K562 (cell line): ENCODE results near the gene SH3GLB2. TPM values are rescaled to one million over a fixed set of nuclear protein-coding genes. Genes with fewer than 3 reads are reported as not detected.

Experiments
- ATAC-seq: fragments of 200-7000 bp; cut with Tn5 transposase; 3 replicates; pipeline ENCODE4 v1.9.1; 2020; ENCODE audit warnings: moderate library complexity
- BruUV-seq: library from RNA; stranded (reverse); fragments of 400-500 nt; replicated peaks from 2 replicates; lab custom pipeline; 2021; lab: Mats Ljungman, UMichigan
- CTCF ChIA-PET: fragments of 300-600 bp; formaldehyde crosslinking; extraction: SDS; loops from one replicate; lab custom pipeline; 2021; ENCODE audit warnings: low intra/inter-chr PET ratio; lab: Yijun Ruan, JAX
- POLR2A ChIA-PET: fragments of 300-600, 350-650 bp; sonication (Branson Sonifier 250); formaldehyde crosslinking; extraction: SDS; loops from one replicate; lab custom pipeline; 2021; ENCODE audit warnings: antibody characterized with exemption, inconsistent platforms; lab: Yijun Ruan, JAX
- DNase-seq, 4 experiments: peaks; one replicate each; pipeline versions ENCODE4 v3.0.0 to v3.0.0-alpha.2; 2011 to 2018; ENCODE audit warnings: low spot score in 3 of 4, mixed read lengths in 3 of 4; ENCODE audit errors: extremely low read depth in 1 of 4
- FAIRE-seq: peaks from 2 replicates; lab custom pipeline; 2011; peaks lifted over from hg19 to GRCh38; lab: Jason Lieb, UNC
- H2AFZ ChIP-seq: 2 replicates; pipeline ENCODE4 v1.6.0; 2011; ENCODE audit warnings: low read depth, low read length, control low read depth, inconsistent platforms
- H3K27ac ChIP-seq: fragments of 200-600 bp; 3 replicates; pipeline ENCODE4 v1.8.0; 2011; ENCODE audit warnings: low read depth, mild to moderate bottlenecking, control low read depth, inconsistent platforms, low read length, moderate library complexity, mixed read lengths; ENCODE audit errors: extremely low read depth
- H3K27me3 ChIP-seq, 2 experiments: fragments of 300-600 bp in 1 of 2; 2 replicates in 1 of 2; 3 replicates in 1 of 2; pipeline versions ENCODE4 v1.6.0 to v1.8.0; 2011; ENCODE audit warnings: inconsistent platforms in 2 of 2, low read length in 2 of 2, mild to moderate bottlenecking in 1 of 2, mixed read lengths in 1 of 2, moderate library complexity in 1 of 2; ENCODE audit not compliant: control insufficient read depth in 2 of 2, insufficient read depth in 2 of 2
- H3K36me3 ChIP-seq: fragments of 300-600 bp; 3 replicates; pipeline ENCODE4 v1.8.0; 2011; ENCODE audit warnings: mild to moderate bottlenecking, low read length, inconsistent platforms; ENCODE audit not compliant: control insufficient read depth, insufficient read depth
- H3K4me1 ChIP-seq, 2 experiments: fragments of 200-600 bp in 1 of 2; replicated peaks in 1 of 2; 2 replicates in 1 of 2; 3 replicates in 1 of 2; pipeline versions ENCODE4 v1.5.1 to v1.8.0; 2011; ENCODE audit warnings: inconsistent platforms in 2 of 2, low read length in 2 of 2, mild to moderate bottlenecking in 1 of 2, mixed read lengths in 1 of 2, moderate library complexity in 1 of 2; ENCODE audit not compliant: control insufficient read depth in 2 of 2, insufficient read depth in 2 of 2
- H3K4me2 ChIP-seq: 2 replicates; pipeline ENCODE4 v1.6.1; 2011; ENCODE audit warnings: low read length, control low read depth, inconsistent platforms, mixed read lengths; ENCODE audit not compliant: insufficient read depth
- H3K4me3 ChIP-seq: fragments of 200-600 bp; sonication (generic), shearing (Covaris generic); 2 replicates; pipeline ENCODE4 v1.5.1; 2016; ENCODE audit warnings: control low read depth, inconsistent platforms
- H3K79me2 ChIP-seq: fragments of 200-600 bp; 3 replicates; pipeline ENCODE4 v1.8.0; 2011; ENCODE audit warnings: low read length, inconsistent platforms; ENCODE audit not compliant: control insufficient read depth, insufficient read depth
- H3K9ac ChIP-seq, 2 experiments: 2 replicates each; pipeline versions ENCODE4 v1.6.0 to v1.6.1; 2011; ENCODE audit warnings: low read depth in 2 of 2, low read length in 2 of 2, control low read depth in 1 of 2, inconsistent platforms in 1 of 2, mild to moderate bottlenecking in 1 of 2, mixed read lengths in 1 of 2; ENCODE audit not compliant: insufficient read depth in 1 of 2
- H3K9me1 ChIP-seq: one replicate; pipeline ENCODE4 v1.6.0; 2011; ENCODE audit warnings: inconsistent platforms, mild to moderate bottlenecking, low read length, moderate library complexity; ENCODE audit not compliant: control insufficient read depth, insufficient read depth
- H3K9me3 ChIP-seq: replicated peaks from 2 replicates; pipeline ENCODE4 v1.5.1; 2011; ENCODE audit warnings: low read depth, low read length, inconsistent platforms; ENCODE audit not compliant: control insufficient read depth, insufficient read depth
- H4K20me1 ChIP-seq: replicated peaks from 2 replicates; pipeline ENCODE4 v1.6.1; 2011; ENCODE audit warnings: low read length, inconsistent platforms, mixed read lengths; ENCODE audit not compliant: control insufficient read depth, insufficient read depth
- BRD9 ChIP-seq: fragments of 450-650 bp; IDR thresholded peaks from 2 replicates; pipeline ENCODE4 v1.6.1; 2018; ENCODE audit warnings: low read depth; ENCODE audit not compliant: partially characterized antibody
- FOXK1 ChIP-seq: sonication (generic); formaldehyde crosslinking; IDR thresholded peaks from 2 replicates; pipeline ENCODE4 v1.8.0; 2022; ENCODE audit warnings: missing genetic modification reagents, mild to moderate bottlenecking, borderline replicate concordance
- KAT7 ChIP-seq: sonication (generic); formaldehyde crosslinking; IDR thresholded peaks from 2 replicates; pipeline ENCODE4 v1.8.0; 2022; ENCODE audit warnings: missing genetic modification reagents, mild to moderate bottlenecking, borderline replicate concordance
- MIER1 ChIP-seq: fragments of 450-650 bp; IDR thresholded peaks from 2 replicates; pipeline ENCODE4 v1.6.1; 2016; ENCODE audit warnings: antibody characterized with exemption, mild to moderate bottlenecking, low read depth
- POLR2G ChIP-seq: fragments of 200-400 bp; formaldehyde crosslinking; IDR thresholded peaks from 2 replicates; pipeline ENCODE4 v1.6.1; 2017; ENCODE audit warnings: low read depth, mild to moderate bottlenecking, antibody characterized with exemption, low read length, moderate library complexity
- RBFOX2 ChIP-seq: fragments of 200-400 bp; formaldehyde crosslinking; IDR thresholded peaks from 2 replicates; pipeline ENCODE4 v1.6.1; 2017; ENCODE audit warnings: low read depth, mild to moderate bottlenecking, low read length, moderate library complexity
- RBM22 ChIP-seq: fragments of 200-400 bp; formaldehyde crosslinking; IDR thresholded peaks from 2 replicates; pipeline ENCODE4 v1.6.1; 2018; ENCODE audit warnings: low read length, low read depth; ENCODE audit not compliant: poor library complexity, severe bottlenecking
- STAG1 ChIP-seq: sonication (generic); formaldehyde crosslinking; IDR thresholded peaks from 2 replicates; pipeline ENCODE4 v1.5.0; 2020; ENCODE audit warnings: missing genetic modification reagents, borderline replicate concordance
- TEAD2 ChIP-seq: fragments of 450-650 bp; IDR thresholded peaks from 2 replicates; pipeline ENCODE4 v1.6.1; 2016; ENCODE audit warnings: missing genetic modification characterization, control low read depth, missing compliant biosample characterization
- ZKSCAN1 ChIP-seq: fragments of 150-350 bp; IDR thresholded peaks from 2 replicates; pipeline ENCODE4 v1.6.1; 2016; ENCODE audit warnings: low read depth, low read length
- ZNF174 ChIP-seq: fragments of 250-450 bp; sonication (Bioruptor Pico); IDR thresholded peaks from 2 replicates; pipeline ENCODE4 v1.4.0; 2020; ENCODE audit warnings: mild to moderate bottlenecking
- WGBS: fragments of 100-300 bp; shearing (Covaris generic); methylation state at CpG from one replicate; pipeline ENCODE4 v1.1.6; 2016; ENCODE audit warnings: low coverage, mixed read lengths; ENCODE audit not compliant: insufficient coverage; ENCODE audit errors: missing lambda C conversion rate; 5-methylcytosine and 5-hydroxymethylcytosine counted together
- in situ Hi-C: fragments of 300-500 bp; cut with MboI; formaldehyde crosslinking; loops from 4 replicates; pipeline ENCODE4 v1.15.0; 2018; ENCODE audit warnings: inconsistent platforms, mixed read lengths
- intact Hi-C: fragments of 100-400 bp; cut with micrococcal nuclease; formaldehyde crosslinking; loops from 2 replicates; pipeline ENCODE4 v1.14.2; 2022
- polyA plus RNA-seq, 8 experiments: library from polyadenylated mRNA; depleted of rRNA in 4 of 8; stranded (reverse) in 5 of 8; unstranded in 3 of 8; fragments of >200 nt; fragmentation: Nextera tagmentation in 2 of 8; fragmentation: Illumina TruSeq in 1 of 8; extraction: Ambion mirVana in 2 of 8; extraction: Trizol in 1 of 8; gene quantifications; 2 replicates each; pipeline versions ENCODE4 v1.2.1 to v1.2.3, GENCODE V29; 2011 to 2014; ENCODE audit warnings: inconsistent platforms in 1 of 8, missing spikeins in 1 of 8
- total RNA-seq, 7 experiments: library from RNA; depleted of rRNA in 6 of 7; stranded (reverse); fragments of >200 nt in 6 of 7; fragmentation: Illumina TruSeq in 2 of 7; extraction: Trizol in 2 of 7; gene quantifications; 2 replicates each; pipeline versions ENCODE4 v1.2.1 to v1.2.3, GENCODE V29; 2011 to 2021; ENCODE audit warnings: low replicate concordance in 1 of 7

The SH3GLB2 gene
- total and polyA plus RNA-seq, 9 of the 15 experiments (the other 6 are each of a cell fraction or from before 2014, with no cell fraction given): 0.20 to 118 (median 58.8) TPM

DNA sequence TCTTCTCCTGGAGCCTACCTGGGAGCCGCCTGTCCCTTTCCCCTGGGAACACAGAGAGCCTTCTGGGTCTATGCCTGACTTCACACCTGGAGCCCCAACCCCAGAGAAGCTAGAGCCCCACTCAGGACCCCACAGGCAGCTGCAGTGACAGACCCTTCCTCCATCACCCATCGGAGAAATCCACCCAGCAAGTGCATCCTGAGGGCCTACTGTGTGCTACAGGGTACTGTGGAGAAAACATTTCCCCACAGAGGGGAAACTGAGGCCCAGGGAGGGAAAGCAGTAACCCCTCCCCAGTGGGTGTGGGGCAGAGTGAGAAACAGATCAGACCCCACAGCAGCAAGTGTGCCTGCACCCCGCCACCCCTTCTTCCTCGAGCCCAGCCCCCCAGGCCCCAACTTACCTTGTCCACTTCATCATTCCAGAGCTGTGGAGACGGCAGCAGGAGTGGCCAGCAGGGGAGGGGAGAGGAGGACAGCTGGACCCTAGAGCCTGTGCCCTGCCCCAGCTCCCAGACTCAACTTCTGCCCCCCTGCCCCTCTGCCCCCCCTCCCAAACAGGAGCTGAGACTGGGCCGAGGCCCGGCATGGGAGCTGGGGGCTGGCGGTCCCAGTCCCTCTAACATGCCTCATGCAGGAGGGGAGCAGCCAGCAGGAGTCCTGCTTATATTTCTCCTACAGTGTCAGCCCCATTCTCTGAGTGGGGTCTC lies 17.7 kb downstream of the SH3GLB2 start:
- Histone ChIP-seq H3K79me2 (no peaks in the 10 kb centered on the region), H3K27ac (no peak overlapping the region), H3K9ac (peak overlapping the region in 1 of 2 experiments; percentile 37; a peak in 1 of 4 replicates), H3K9me3 (no peaks in the 10 kb centered on the region), H3K36me3 (peaks cover 97% of the 10 kb centered on the region), H3K4me1 (peaks cover 0 to 50% of the 10 kb centered on the region in 2 experiments; a peak in 3 of 5 replicates), H3K9me1 (no peaks in the 10 kb centered on the region), H3K27me3 (no peaks in the 10 kb centered on the region), H2AFZ (no peak overlapping the region), H3K4me2 (no peak overlapping the region), H4K20me1 (peaks cover 17% of the 10 kb centered on the region), H3K4me3 (no peak overlapping the region)
- no peak for TF ChIP-seq KAT7 (CRISPR knock-in tag)
- peak; percentile 96 for TF ChIP-seq ZKSCAN1
- BruUV-seq: no TSS peak
- POLR2A ChIA-PET: interaction anchor here (0.6 to 3.4 kb wide), 3 partner anchors 12 to 37 kb away, joined by 3 to 15 read pairs (median 3); partner anchors contain the start of gene SH3GLB2
- in situ Hi-C loops: no loop called here
- FAIRE-seq: no peak
- 90% methylated on average over 4 of the region's 8 CpGs for WGBS
- CTCF ChIA-PET: no interaction called here
- intact Hi-C loops: no loop called here
- no peak for DNase-seq
- ATAC-seq: no peak

DNA sequence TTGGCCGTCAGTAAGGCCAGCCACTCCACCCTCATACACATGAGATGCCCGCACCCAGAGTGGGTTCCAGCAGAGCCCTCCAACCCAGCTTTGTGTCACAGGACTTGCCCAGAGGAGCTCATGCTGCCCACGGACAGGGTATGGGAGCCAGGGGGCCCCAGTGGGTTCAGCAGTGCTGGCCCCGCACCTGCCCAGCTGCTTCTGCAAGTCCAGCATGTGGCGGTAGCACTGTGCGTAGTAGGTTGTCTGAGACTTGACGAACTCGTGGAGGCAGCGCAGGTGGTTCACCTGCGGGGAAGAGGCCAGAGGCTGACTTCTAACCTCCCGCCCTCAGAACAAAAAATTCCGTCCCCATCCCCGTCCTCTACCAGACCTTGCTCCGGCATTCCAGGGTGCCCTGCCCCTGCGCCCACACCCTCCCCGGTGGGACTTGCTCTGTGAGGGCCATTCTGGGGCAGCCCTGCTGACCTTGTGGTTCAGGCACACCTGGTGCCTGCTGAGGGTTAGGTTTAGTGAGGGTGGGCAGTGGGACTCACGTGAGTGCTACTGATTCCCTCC lies 18.5 kb downstream of the SH3GLB2 start:
- Histone ChIP-seq H3K4me2 (no peak overlapping the region), H3K79me2 (no peaks in the 10 kb centered on the region), H3K27me3 (no peaks in the 10 kb centered on the region), H2AFZ (no peak overlapping the region), H3K9me3 (no peaks in the 10 kb centered on the region), H3K9ac (peak overlapping the region in 1 of 2 experiments; percentile 37; a peak in 1 of 4 replicates), H3K9me1 (no peaks in the 10 kb centered on the region), H3K4me1 (peaks cover 0 to 54% of the 10 kb centered on the region in 2 experiments; a peak in 3 of 5 replicates), H3K4me3 (no peak overlapping the region), H3K36me3 (peaks cover 99% of the 10 kb centered on the region), H4K20me1 (peaks cover 17% of the 10 kb centered on the region), H3K27ac (no peak overlapping the region)
- ChIA-PET POLR2A (interaction anchor here (1.0 to 3.4 kb wide), 3 partner anchors 9 to 19 kb away, joined by 3 to 15 read pairs (median 3); partner anchors contain the start of gene SH3GLB2), CTCF (no interaction called here)
- TF ChIP-seq RBM22 (peak; percentile 26), RBFOX2 (0 out of 2 replicates have a peak, but pooled peaks have one; percentile 32), BRD9 (no peak), FOXK1 (CRISPR knock-in tag) (no peak), ZNF174 (CRISPR knock-in tag) (no peak), TEAD2 (tag) (no peak), MIER1 (no peak), STAG1 (CRISPR knock-in tag) (no peak), POLR2G (peak; percentile 40; the same call in 1 of the 2 replicates)
- intact Hi-C loops: loop anchor here (5.0 kb wide), 1 partner anchor 277 kb away; no protein-coding TSS in a partner anchor
- ATAC-seq: no peak
- DNase-seq: no peak
- no peak for FAIRE-seq
- WGBS: 94% methylated on average over 17 of the region's 17 CpGs
- BruUV-seq: no TSS peak
- in situ Hi-C loops: no loop called here
